Thoracic aorta (tissue), 2 donors: Measurements from ENCODE around the gene ASAH2. TPM values are rescaled to one million over a fixed set of nuclear protein-coding genes. Genes with fewer than 3 reads are reported as not detected.

ENCODE experiments used
- ATAC-seq: fragments of 150-250 bp; one replicate; pipeline ENCODE4 v1.8.0; 2017; ENCODE audit warnings: low read depth; ENCODE audit not compliant: insufficient number of reproducible peaks, low FRiP score
- DNase-seq: peaks from one replicate; pipeline ENCODE4 v3.0.0-alpha.2; 2020; ENCODE audit warnings: low spot score
- H3K27ac ChIP-seq, 2 donors: fragments of 200-600 bp; sonication (generic); 1 replicate in 1 of 2; 2 replicates in 1 of 2; pipeline ENCODE4 v1.5.1; 2016; ENCODE audit warnings: mild to moderate bottlenecking in 2 of 2, moderate library complexity in 2 of 2
- H3K27me3 ChIP-seq: fragments of 200-600 bp; sonication (generic); replicated peaks from 2 replicates; pipeline ENCODE4 v1.6.0; 2016; ENCODE audit warnings: mild to moderate bottlenecking; ENCODE audit not compliant: insufficient read depth
- H3K36me3 ChIP-seq: fragments of 200-600 bp; sonication (generic); one replicate; pipeline ENCODE4 v1.5.1; 2016
- H3K4me1 ChIP-seq, 2 donors: fragments of 200-600 bp; sonication (generic); 1 replicate in 1 of 2; 2 replicates in 1 of 2; pipeline versions ENCODE4 v1.5.1 to v1.6.0; 2016; ENCODE audit warnings: low read depth in 2 of 2, mild to moderate bottlenecking in 1 of 2; ENCODE audit not compliant: control insufficient read depth in 1 of 2
- H3K4me3 ChIP-seq: fragments of 200-600 bp; sonication (generic); 2 replicates; pipeline ENCODE4 v1.5.1; 2016; ENCODE audit warnings: mild to moderate bottlenecking
- H3K9me3 ChIP-seq: fragments of 200-600 bp; sonication (generic); 2 replicates; pipeline ENCODE4 v1.5.1; 2016
- CTCF ChIP-seq: fragments of 200-600 bp; sonication (generic); IDR thresholded peaks from one replicate; pipeline ENCODE4 v1.5.1; 2019; ENCODE audit warnings: antibody characterized with exemption
- total RNA-seq, 2 donors: library from RNA; depleted of rRNA; stranded (reverse); fragments of >200 nt; gene quantifications; one replicate each; pipeline versions ENCODE4 v1.1.0 to v1.2.3, GENCODE V29; 2016

ASAH2 gene
- total RNA-seq, 2 donors from 2014 or later = 0.41 to 14.0 TPM

- TF ChIP-seq CTCF = peak; percentile 21
- no peak for ATAC-seq
- no peaks in the 10 kb centered on the region for H3K27me3 ChIP-seq
These were observed 40.0 kb upstream of the ASAH2 start for GRCh38 chr10:50291261-50291850.

GRCh38 chr10:50289196-50289595 is 37.9 kb upstream of the ASAH2 start:
- no peak for DNase-seq
- TF ChIP-seq CTCF = no peak
- ATAC-seq = no peak
- no peaks in the 10 kb centered on the region for H3K4me1 ChIP-seq
- H3K27me3 ChIP-seq = no peaks in the 10 kb centered on the region
- no peak overlapping the region for H3K4me3 ChIP-seq
- no peak overlapping the region for H3K27ac ChIP-seq
- H3K36me3 ChIP-seq = no peaks in the 10 kb centered on the region
- no peaks in the 10 kb centered on the region for H3K9me3 ChIP-seq

More at GRCh38 chr10:50291261-50291850, 40.0 kb upstream of the ASAH2 start:
- Histone ChIP-seq H3K9me3 (no peaks in the 10 kb centered on the region), H3K4me1 (no peaks in the 10 kb centered on the region), H3K36me3 (no peaks in the 10 kb centered on the region), H3K4me3 (no peak overlapping the region), H3K27ac (no peak overlapping the region)
- no peak for DNase-seq

DNA sequence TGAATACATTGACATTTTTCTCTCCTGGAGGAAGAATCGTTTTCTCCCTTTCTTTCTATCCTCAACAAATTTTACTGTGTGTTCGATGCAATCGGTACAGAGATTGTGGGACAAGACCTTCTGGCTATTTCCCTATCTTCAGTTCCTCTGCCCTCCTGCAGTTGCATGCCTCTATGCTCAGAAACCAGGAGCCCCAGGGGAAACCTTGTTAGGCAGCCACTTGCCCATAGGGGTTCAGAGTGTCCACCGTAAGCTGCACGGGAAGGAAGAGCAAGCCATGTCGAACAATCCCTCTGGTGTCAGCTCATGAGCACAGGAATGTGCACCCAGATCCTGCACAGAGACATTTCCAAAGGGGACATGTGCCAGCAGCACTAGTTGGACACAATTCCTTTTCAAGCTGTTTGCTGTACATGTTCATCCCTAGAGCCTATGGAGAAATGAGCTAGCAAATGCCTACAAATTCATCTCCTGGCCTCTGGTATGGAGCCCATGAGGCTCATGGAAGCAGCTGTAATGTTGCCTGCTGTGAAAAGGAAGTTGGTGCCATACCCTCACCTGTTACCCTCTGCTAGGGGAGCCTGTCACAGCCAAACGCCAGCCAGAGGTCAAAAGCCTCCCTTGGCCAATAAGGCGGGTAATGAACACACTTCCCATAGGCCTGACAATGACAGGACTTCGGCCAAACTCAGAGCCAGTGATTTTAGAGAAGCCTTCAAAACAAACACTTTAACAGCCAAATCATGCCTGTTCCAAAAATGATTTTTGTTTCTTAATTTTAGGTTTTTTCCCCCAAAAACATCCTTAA is 35.9 kb upstream of the ASAH2 start:
- no peak overlapping the region for H3K4me3 ChIP-seq
- H3K27ac ChIP-seq = no peak overlapping the region
- H3K36me3 ChIP-seq = no peaks in the 10 kb centered on the region
- no peak for DNase-seq
- H3K27me3 ChIP-seq = no peaks in the 10 kb centered on the region
- no peak for TF ChIP-seq CTCF
- no peaks in the 10 kb centered on the region for H3K9me3 ChIP-seq
- no peak for ATAC-seq
- H3K4me1 ChIP-seq = no peaks in the 10 kb centered on the region

DNA sequence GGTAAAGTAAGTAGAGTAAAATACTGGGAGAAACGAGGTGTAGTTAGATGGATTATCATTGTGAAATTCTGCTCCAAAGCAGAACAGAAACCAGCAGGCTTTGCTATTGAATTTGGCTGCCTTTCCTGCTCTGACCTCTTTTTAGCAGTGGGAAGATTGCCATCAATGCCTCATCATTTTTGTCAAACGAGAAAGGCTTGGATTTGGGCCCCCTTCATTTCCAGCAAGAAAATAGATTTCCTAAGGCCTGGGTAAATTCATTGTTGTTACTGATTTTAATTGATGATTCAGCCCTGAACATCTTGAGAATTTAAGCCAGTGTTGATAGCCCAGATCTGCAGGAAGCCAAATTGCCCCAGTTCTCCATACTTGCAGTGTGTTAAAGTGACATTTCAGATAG is 35.2 kb upstream of the ASAH2 start:
- no peak overlapping the region for H3K4me3 ChIP-seq
- ATAC-seq = no peak

More for the DNA sequence above, 35.2 kb upstream of the ASAH2 start:
- no peaks in the 10 kb centered on the region for H3K36me3 ChIP-seq
- no peaks in the 10 kb centered on the region for H3K27me3 ChIP-seq
- TF ChIP-seq CTCF = no peak
- H3K4me1 ChIP-seq = no peaks in the 10 kb centered on the region
- H3K9me3 ChIP-seq = no peaks in the 10 kb centered on the region
- DNase-seq = no peak
- H3K27ac ChIP-seq = no peak overlapping the region
